A673 (cell line): ENCODE data around the gene DIP2B. TPM values are rescaled to one million over a fixed set of nuclear protein-coding genes. Genes with fewer than 3 reads are reported as not detected.

Source experiments
- BruUV-seq: library from RNA; stranded (reverse); fragments of 400-500 nt; replicated peaks from 2 replicates; lab custom pipeline; 2021; lab: Mats Ljungman, UMichigan
- CTCF ChIA-PET: fragments of 300-600 bp; sonication (Branson Sonifier 250); formaldehyde crosslinking; loops from one replicate; lab custom pipeline; 2022; ENCODE audit warnings: antibody characterized with exemption; lab: Charles Lee
- POLR2A ChIA-PET: fragments of 300-600 bp; sonication (Branson Sonifier 250); formaldehyde crosslinking; loops from one replicate; lab custom pipeline; 2022; ENCODE audit warnings: antibody characterized with exemption; ENCODE audit not compliant: low non-redundant PET; lab: Charles Lee
- DNase-seq: peaks from one replicate; pipeline ENCODE4 v3.0.0-alpha.2; 2015; ENCODE audit warnings: low spot score
- H3K27ac ChIP-seq: fragments of 200-600 bp; sonication (generic); 2 replicates; pipeline ENCODE4 v1.5.1; 2016; ENCODE audit warnings: mixed run types, low read depth, mild to moderate bottlenecking, mixed read lengths, antibody characterized with exemption, low read length; ENCODE audit not compliant: poor library complexity, severe bottlenecking
- H3K27me3 ChIP-seq: fragments of 200-600 bp; sonication (generic); replicated peaks from 2 replicates; pipeline ENCODE4 v1.6.1; 2017; ENCODE audit warnings: mixed run types, low read depth, mild to moderate bottlenecking, mixed read lengths, antibody characterized with exemption, low read length; ENCODE audit not compliant: insufficient read depth, poor library complexity
- H3K36me3 ChIP-seq: fragments of 200-600 bp; sonication (generic); 2 replicates; pipeline ENCODE4 v1.6.1; 2016; ENCODE audit warnings: mixed run types, mild to moderate bottlenecking, mixed read lengths, antibody characterized with exemption, low read length; ENCODE audit not compliant: insufficient read depth, poor library complexity, severe bottlenecking
- H3K4me1 ChIP-seq: fragments of 200-600 bp; sonication (generic); 2 replicates; pipeline ENCODE4 v1.6.1; 2017; ENCODE audit warnings: mixed run types, mild to moderate bottlenecking, mixed read lengths, antibody characterized with exemption, low read length; ENCODE audit not compliant: insufficient read depth, poor library complexity, severe bottlenecking
- H3K4me3 ChIP-seq: fragments of 200-600 bp; sonication (generic); 2 replicates; pipeline ENCODE4 v1.5.1; 2016; ENCODE audit warnings: low read depth, mixed run types, mild to moderate bottlenecking, mixed read lengths, low read length; ENCODE audit not compliant: poor library complexity, severe bottlenecking
- H3K9me3 ChIP-seq: fragments of 200-600 bp; sonication (generic); 2 replicates; pipeline ENCODE4 v1.6.1; 2016; ENCODE audit warnings: mixed run types, low read depth, mild to moderate bottlenecking, mixed read lengths, antibody characterized with exemption, low read length; ENCODE audit not compliant: poor library complexity, severe bottlenecking
- CTCF ChIP-seq: fragments of 300-800, 200-600 bp; sonication (generic); conservative IDR thresholded peaks from 2 replicates; pipeline ENCODE4 v1.5.1; 2017; ENCODE audit warnings: low read depth, mild to moderate bottlenecking, antibody characterized with exemption, low read length, moderate library complexity, mixed read lengths
- EZH2 ChIP-seq: fragments of 200-600 bp; sonication (generic); IDR thresholded peaks from 2 replicates; pipeline ENCODE4 v1.6.1; 2017; ENCODE audit warnings: borderline replicate concordance, low read depth, mild to moderate bottlenecking, mixed read lengths, antibody characterized with exemption, low read length; ENCODE audit not compliant: poor library complexity, severe bottlenecking
- intact Hi-C: fragments of 100-400 bp; cut with micrococcal nuclease; formaldehyde crosslinking; loops from one replicate; pipeline ENCODE4 v1.10.0; 2022; ENCODE audit not compliant: unreplicated experiment
- total RNA-seq: library from RNA; stranded (reverse); gene quantifications from 2 replicates; pipeline ENCODE4 v1.2.3, GENCODE V29; 2021

Gene DIP2B
- total RNA-seq, 1 experiment from 2014 or later, result 40.5 TPM

GRCh38 chr12:50790081-50790480, 285.3 kb downstream of the DIP2B start:
- intact Hi-C loops, result no loop called here
- no peaks in the 10 kb centered on the region for H3K36me3 ChIP-seq
- H3K4me1 ChIP-seq, result no peaks in the 10 kb centered on the region
- DNase-seq, result no peak
- no peaks in the 10 kb centered on the region for H3K27me3 ChIP-seq
- H3K9me3 ChIP-seq, result no peaks in the 10 kb centered on the region
- BruUV-seq, result no TSS peak
- no peak overlapping the region for H3K4me3 ChIP-seq
- H3K27ac ChIP-seq, result no peak overlapping the region
- CTCF ChIA-PET, result interaction anchor here (0.6 kb wide), 1 partner anchor 17 kb away, joined by 3 read pairs; no protein-coding TSS in a partner anchor
- POLR2A ChIA-PET, result no interaction called here
- TF ChIP-seq CTCF (no peak), EZH2 (no peak)

Other genes with a start within 250 kb of the DIP2B start
- gene LIMA1, start 221.5 kb upstream of the DIP2B start, total RNA-seq, result 73.1 and 77.6 TPM in 2 replicates
- gene FAM186A, start 108.4 kb upstream of the DIP2B start, total RNA-seq, result not detected in 2 replicates
- 91.0 and 93.5 TPM in 2 replicates for gene LARP4, start 104.1 kb upstream of the DIP2B start, total RNA-seq